Activated naive CD4-positive, alpha-beta T cell treated with anti-CD3 and anti-CD28 coated beads for 36 hours (primary cell): ENCODE results near the gene ZNF236. TPM values are rescaled to one million over a fixed set of nuclear protein-coding genes. Genes with fewer than 3 reads are reported as not detected.
"Not testable (repeated sequence)": the region's sequence is repeated elsewhere in the genome, so short reads cannot be mapped to it uniquely, and the experiment has no call there.

Experiments used
- CTCF ChIA-PET: fragments of 350-600 bp; sonication (Branson Sonifier 250); formaldehyde crosslinking; loops from one replicate; lab custom pipeline; 2021; ENCODE audit warnings: antibody characterized with exemption; lab: Charles Lee
- DNase-seq: peaks from one replicate; pipeline ENCODE4 v3.0.0-alpha.2; 2020
- H3K27ac Mint-ChIP-seq: one replicate; pipeline ENCODE4 v1.8.0; 2021; ENCODE audit warnings: mild to moderate bottlenecking, mixed read lengths
- H3K27me3 Mint-ChIP-seq: one replicate; pipeline ENCODE4 v1.8.0; 2021; ENCODE audit warnings: low read depth, mixed read lengths
- H3K36me3 Mint-ChIP-seq: one replicate; pipeline ENCODE4 v1.8.0; 2021; ENCODE audit warnings: low read depth, mixed read lengths
- H3K4me1 Mint-ChIP-seq: one replicate; pipeline ENCODE4 v1.8.0; 2021; ENCODE audit warnings: low read depth, mixed read lengths
- H3K4me3 Mint-ChIP-seq: one replicate; pipeline ENCODE4 v1.8.0; 2021; ENCODE audit warnings: mild to moderate bottlenecking, moderate library complexity, mixed read lengths
- H3K9me3 Mint-ChIP-seq: one replicate; pipeline ENCODE4 v1.8.0; 2021; ENCODE audit warnings: mixed read lengths
- intact Hi-C: fragments of 100-400 bp; cut with micrococcal nuclease; formaldehyde crosslinking; loops from one replicate; pipeline ENCODE4 v1.15.1; 2023
- total RNA-seq, 2 experiments: library from RNA; stranded (reverse); gene quantifications; one replicate each; pipeline ENCODE4 v1.2.3, GENCODE V29; 2021

ZNF236 gene
- total RNA-seq, 2 experiments from 2014 or later = 13.7 to 17.7 TPM

DNA sequence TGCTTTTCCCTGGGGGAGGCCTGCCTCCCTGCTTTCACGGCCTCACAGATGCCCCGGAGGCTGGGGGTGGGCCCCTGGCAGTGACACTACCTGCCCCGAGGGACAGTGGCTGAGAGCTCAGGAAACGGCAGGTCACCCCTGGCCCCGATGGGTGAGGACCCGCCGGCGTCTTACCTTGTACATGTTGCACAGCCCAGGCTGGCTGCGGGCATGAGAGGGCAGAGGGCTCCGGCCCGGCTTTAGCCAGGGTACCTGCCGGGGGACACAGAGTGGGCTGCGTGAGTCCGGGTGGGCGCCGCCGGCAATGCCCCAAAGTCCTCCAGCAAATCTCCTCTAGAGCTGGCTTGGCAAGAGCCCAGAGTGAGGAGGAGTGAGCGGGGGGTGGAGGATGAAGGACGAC is 187.3 kb downstream of the ZNF236 start:
- Mint-ChIP-seq H3K4me3 (no peak overlapping the region), H3K27me3 (no peaks in the 10 kb centered on the region), H3K4me1 (peaks cover 18% of the 10 kb centered on the region), H3K36me3 (peaks cover 12% of the 10 kb centered on the region), H3K27ac (no peak overlapping the region), H3K9me3 (no peaks in the 10 kb centered on the region)
- intact Hi-C loops = loop anchor here (10.0 kb wide), 1 partner anchor 455 kb away; no protein-coding TSS in a partner anchor
- CTCF ChIA-PET = interaction anchor here (2.1 kb wide), 1 partner anchor 9 kb away, joined by 6 read pairs; no protein-coding TSS in a partner anchor
- DNase-seq = no peak

DNA sequence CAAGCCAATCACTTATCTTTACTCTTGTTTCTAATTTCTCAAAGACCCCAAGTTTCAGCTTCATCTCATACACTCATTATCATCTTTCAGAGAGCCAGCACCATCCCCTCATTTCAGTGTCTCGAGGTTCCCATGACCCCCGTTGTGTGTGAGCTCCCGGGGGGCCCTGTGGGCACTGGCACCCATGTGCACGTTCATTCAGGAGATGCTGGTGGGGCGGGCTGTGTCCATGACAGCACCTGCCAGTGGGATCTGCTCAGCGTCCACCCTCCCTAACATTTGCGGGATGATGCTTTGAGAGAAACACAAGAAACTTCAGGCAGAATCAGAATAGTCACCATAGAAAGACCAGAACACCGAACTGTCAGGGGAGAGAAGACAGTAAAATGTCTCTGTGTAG is 189.8 kb downstream of the ZNF236 start:
- Mint-ChIP-seq H3K27ac (no peak overlapping the region), H3K9me3 (no peaks in the 10 kb centered on the region), H3K27me3 (no peaks in the 10 kb centered on the region), H3K4me3 (no peak overlapping the region), H3K4me1 (peaks cover 4% of the 10 kb centered on the region), H3K36me3 (peaks cover 22% of the 10 kb centered on the region)
- no peak for DNase-seq
- CTCF ChIA-PET = no interaction called here
- intact Hi-C loops = no loop called here

DNA sequence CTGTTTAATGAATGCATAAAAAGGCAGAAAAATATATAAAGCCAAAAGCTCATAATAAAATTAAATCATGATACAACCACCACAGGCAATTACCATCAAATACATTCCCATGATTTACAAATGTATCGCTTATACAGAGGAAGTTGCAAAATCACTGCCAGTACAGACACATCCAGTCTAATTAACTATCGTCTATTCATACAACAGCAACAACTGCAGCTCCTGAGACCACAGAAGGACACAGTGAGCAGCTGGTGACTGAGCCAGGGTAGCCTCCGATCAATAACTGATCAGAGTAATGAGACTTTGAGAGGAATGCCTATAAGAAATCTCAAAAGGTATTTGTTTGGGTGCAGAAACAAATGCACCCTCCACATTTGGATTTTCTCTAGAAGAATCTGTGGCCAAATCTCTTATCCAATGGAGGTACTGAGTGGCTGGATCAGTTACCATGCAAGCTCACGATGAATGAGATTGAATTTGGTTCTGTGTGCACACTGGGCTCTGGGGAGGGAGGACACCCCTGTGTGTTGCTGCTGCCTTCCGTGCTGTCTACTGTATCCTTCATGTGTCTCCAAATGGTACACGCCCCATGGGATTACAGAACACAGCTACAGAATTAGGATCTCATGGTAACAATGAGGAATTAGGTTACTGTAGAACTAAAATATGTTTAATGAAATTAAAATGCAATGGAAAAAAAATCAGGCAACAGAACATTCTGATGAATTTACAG is 190.6 kb downstream of the ZNF236 start:
- Mint-ChIP-seq H3K27ac (no peak overlapping the region), H3K9me3 (no peaks in the 10 kb centered on the region), H3K36me3 (peaks cover 25% of the 10 kb centered on the region), H3K4me1 (peaks cover 4% of the 10 kb centered on the region), H3K27me3 (no peaks in the 10 kb centered on the region), H3K4me3 (no peak overlapping the region)
- no peak for DNase-seq
- CTCF ChIA-PET = interaction anchor here (2.5 kb wide), 1 partner anchor 13 kb away, joined by 6 read pairs; no protein-coding TSS in a partner anchor
- intact Hi-C loops = no loop called here

DNA sequence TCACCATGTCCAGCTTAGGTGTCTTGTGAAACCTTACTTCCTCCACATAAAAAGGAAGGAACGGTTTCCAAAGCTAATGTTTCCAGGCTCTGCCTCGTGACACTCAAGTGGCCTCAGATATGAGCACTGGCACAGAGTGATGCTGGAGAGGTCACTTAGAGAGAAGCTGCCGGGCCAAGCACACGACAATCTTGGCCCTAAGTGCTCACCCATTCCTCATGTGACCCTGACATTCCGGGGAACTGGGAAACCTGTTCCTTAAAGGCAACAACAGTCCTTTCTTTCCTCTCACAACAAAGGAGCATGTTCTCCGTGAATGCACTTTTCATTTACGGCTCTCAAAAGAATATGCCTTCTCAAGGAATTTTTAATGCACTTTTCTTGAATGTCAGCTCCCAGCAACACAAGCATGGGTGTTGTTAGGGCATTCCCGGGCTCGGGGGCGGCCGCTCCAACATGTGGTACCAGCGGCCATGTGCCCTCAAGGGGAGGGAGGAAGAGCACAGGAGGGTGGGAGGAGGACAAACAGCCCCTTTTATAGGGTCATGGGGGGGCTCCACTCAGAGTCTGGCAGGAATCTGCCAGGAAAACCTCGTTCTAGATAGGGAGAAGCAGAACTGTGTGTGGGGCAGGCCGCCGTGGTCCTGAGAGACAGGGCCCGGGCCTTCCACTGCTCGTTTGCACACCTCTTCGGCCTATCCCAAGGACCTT is 191.6 kb downstream of the ZNF236 start:
- no peak for DNase-seq
- Mint-ChIP-seq H3K27me3 (no peaks in the 10 kb centered on the region), H3K4me3 (no peak overlapping the region), H3K36me3 (peaks cover 30% of the 10 kb centered on the region), H3K27ac (no peak overlapping the region), H3K9me3 (no peaks in the 10 kb centered on the region), H3K4me1 (peaks cover 4% of the 10 kb centered on the region)
- CTCF ChIA-PET = interaction anchor here (2.5 kb wide), 1 partner anchor 14 kb away, joined by 6 read pairs; no protein-coding TSS in a partner anchor
- intact Hi-C loops = no loop called here

DNA sequence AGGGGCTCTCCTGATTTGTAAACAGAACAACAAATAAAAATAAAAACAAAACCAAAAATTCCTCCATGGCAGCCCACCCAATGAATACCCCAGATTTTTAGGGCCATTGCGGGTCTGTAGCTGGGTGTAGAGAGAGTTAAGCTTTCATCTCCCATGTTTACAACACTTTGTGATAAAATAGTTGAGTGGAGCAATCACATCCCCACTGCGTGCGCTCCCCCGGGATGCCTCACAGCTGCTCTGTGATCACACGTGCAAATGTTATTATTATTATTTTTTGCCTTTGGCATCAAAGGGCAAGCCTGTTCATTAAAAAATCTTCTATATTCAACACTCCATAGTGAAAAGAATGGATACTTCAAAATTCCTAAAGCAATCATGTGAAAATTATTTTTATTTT is 192.2 kb downstream of the ZNF236 start:
- DNase-seq = no peak
- H3K4me1 Mint-ChIP-seq = peaks cover 4% of the 10 kb centered on the region
- no peaks in the 10 kb centered on the region for H3K27me3 Mint-ChIP-seq
- H3K36me3 Mint-ChIP-seq = peaks cover 30% of the 10 kb centered on the region
- H3K27ac Mint-ChIP-seq = no peak overlapping the region
- H3K4me3 Mint-ChIP-seq = no peak overlapping the region
- CTCF ChIA-PET = interaction anchor here (2.5 kb wide), 1 partner anchor 15 kb away, joined by 6 read pairs; no protein-coding TSS in a partner anchor
- H3K9me3 Mint-ChIP-seq = no peaks in the 10 kb centered on the region
- intact Hi-C loops = no loop called here

DNA sequence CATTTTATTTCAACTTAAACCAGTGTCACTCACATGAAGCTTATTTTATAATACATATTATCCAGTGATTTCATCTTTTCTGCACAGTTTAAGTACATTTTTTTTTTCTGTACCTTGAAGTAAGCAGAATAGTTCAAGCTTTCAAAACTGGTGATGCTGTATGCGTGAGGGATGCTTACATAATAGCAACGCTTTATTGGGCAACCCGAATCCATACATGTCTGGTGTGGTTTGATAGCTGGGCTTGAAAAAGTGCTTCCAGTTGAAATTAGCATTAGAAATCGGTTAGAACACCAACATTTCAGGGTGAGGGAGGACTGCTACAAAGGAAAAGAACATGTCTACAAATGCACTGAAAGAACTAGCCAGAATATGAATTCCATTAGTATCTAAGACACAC is 192.8 kb downstream of the ZNF236 start:
- Mint-ChIP-seq H3K36me3 (peaks cover 34% of the 10 kb centered on the region), H3K9me3 (no peaks in the 10 kb centered on the region), H3K4me3 (no peak overlapping the region), H3K4me1 (peaks cover 7% of the 10 kb centered on the region), H3K27me3 (no peaks in the 10 kb centered on the region), H3K27ac (no peak overlapping the region)
- no peak for DNase-seq
- CTCF ChIA-PET = interaction anchor here (2.5 kb wide), 1 partner anchor 15 kb away, joined by 6 read pairs; no protein-coding TSS in a partner anchor
- intact Hi-C loops = no loop called here

DNA sequence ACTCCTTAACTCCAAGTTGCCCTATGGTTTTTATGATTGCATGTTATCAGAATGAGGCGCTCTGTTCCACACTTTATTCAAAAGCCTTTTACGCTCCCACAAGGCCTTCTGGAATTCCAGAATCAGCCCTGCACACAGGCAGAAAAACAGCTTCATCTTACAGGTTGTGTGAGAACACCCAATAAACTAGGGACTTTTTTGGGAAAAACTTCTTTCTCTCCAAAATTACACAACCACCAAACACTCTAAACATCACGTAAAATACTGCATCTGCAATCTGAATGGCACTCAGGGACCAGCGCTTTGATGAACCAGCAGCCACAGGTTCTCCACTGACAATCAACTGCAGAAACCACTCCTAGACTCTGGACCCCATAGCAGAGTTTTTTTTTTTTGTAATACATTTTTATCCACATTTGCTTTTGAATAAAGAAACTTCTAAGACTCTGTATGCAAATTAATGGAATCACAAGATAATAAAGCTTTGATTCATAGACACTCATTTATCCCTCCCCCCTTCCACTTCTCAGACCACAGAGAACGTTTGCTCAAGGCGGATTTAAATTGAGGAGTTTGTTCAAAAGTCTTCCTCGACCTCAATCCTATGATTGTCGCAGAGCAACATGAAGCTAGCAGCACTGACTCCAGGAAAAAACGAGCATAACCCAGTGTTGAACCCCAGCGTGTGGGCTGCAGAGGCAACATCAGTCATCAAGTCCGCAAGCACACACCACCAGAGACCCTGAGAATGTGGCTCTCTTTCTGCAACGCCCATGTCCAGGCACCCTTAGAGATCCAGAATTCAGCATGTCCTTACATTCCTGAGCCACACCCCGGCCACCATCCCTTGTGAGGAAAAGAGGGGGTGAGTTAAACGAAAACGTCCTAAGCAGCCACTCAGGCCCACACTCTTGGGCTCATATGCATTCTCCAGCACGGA is 193.7 kb downstream of the ZNF236 start:
- Mint-ChIP-seq H3K36me3 (peaks cover 34% of the 10 kb centered on the region), H3K4me3 (no peak overlapping the region), H3K4me1 (peaks cover 7% of the 10 kb centered on the region), H3K27ac (no peak overlapping the region), H3K9me3 (no peaks in the 10 kb centered on the region), H3K27me3 (no peaks in the 10 kb centered on the region)
- no peak for DNase-seq
- intact Hi-C loops = no loop called here
- CTCF ChIA-PET = interaction anchor here (1.2 to 2.5 kb wide), 2 partner anchors 9 to 16 kb away, joined by 3 to 6 read pairs; no protein-coding TSS in a partner anchor

DNA sequence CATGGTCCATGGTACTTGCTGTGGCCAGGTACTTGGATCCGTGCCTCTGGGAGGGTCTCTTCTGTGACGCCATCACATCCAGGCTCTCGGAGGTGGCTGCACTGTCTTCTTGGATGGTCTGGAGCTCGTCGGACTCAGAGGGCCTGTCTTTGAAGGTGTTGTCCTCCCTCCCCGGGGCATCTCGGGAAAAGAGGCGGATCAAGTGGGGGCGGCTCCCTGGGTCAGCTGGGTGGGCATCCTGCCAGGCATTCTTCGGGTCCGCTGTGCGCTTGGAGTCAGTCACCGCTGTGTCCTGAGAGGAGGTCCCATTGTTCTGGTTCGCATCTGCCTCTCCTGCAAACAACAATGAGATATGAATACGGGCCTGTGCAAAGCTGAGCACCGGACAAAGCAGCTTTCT is 194.6 kb downstream of the ZNF236 start:
- no peaks in the 10 kb centered on the region for H3K9me3 Mint-ChIP-seq
- intact Hi-C loops = no loop called here
- H3K4me1 Mint-ChIP-seq = peaks cover 7% of the 10 kb centered on the region
- peaks cover 28% of the 10 kb centered on the region for H3K36me3 Mint-ChIP-seq
- no peak overlapping the region for H3K27ac Mint-ChIP-seq
- DNase-seq = no peak
- H3K27me3 Mint-ChIP-seq = no peaks in the 10 kb centered on the region
- CTCF ChIA-PET = interaction anchor here (0.6 to 1.2 kb wide), 2 partner anchors 10 to 398 kb away, joined by 3 read pairs; no protein-coding TSS in a partner anchor
- H3K4me3 Mint-ChIP-seq = no peak overlapping the region

DNA sequence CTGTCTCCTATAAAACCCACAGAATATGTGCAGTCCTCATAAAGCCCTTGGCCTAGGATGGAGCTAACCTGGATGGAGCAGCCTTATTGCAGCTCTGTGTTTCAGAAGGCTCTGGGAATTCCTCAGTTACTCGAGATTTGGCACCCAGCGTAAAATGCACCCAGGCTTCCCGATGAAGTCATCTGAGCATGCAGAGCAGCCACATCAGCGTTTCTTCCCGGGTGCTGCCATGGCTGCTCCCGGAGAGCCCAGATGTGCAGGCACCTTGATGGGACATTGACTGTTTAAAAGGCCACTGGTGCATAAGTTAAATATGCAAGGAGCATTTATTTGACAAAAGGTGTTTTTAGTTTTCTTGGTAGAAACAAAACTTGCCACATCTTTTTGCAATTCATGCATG is 195.0 kb downstream of the ZNF236 start:
- H3K36me3 Mint-ChIP-seq = peaks cover 27% of the 10 kb centered on the region
- DNase-seq = no peak
- peaks cover 7% of the 10 kb centered on the region for H3K4me1 Mint-ChIP-seq
- intact Hi-C loops = no loop called here
- CTCF ChIA-PET = interaction anchor here (0.6 to 1.2 kb wide), 2 partner anchors 10 to 397 kb away, joined by 3 read pairs; no protein-coding TSS in a partner anchor
- no peak overlapping the region for H3K27ac Mint-ChIP-seq
- H3K9me3 Mint-ChIP-seq = no peaks in the 10 kb centered on the region
- no peak overlapping the region for H3K4me3 Mint-ChIP-seq
- no peaks in the 10 kb centered on the region for H3K27me3 Mint-ChIP-seq

DNA sequence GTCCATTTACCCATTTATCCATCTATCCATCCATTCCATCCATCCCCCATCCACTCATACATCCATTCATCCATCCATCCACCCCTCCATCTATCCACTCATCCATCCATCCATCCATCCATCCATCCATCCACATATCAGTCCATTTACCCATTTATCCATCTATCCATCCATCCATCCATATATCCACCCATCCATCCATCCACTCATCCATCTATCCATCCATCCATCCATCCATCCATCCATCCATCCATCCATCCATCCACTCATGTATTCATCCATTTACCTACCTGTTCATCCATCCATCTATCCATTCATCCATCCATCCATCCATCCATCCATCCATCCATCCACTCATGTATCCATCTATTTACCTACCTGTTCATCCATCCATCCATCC is 196.3 kb downstream of the ZNF236 start:
- DNase-seq, H3K4me3 Mint-ChIP-seq, CTCF ChIA-PET, intact Hi-C loops, H3K9me3 Mint-ChIP-seq, H3K27me3 Mint-ChIP-seq, H3K4me1 Mint-ChIP-seq, H3K27ac Mint-ChIP-seq: not testable (repeated sequence)
- peaks cover 22% of the 10 kb centered on the region for H3K36me3 Mint-ChIP-seq

DNA sequence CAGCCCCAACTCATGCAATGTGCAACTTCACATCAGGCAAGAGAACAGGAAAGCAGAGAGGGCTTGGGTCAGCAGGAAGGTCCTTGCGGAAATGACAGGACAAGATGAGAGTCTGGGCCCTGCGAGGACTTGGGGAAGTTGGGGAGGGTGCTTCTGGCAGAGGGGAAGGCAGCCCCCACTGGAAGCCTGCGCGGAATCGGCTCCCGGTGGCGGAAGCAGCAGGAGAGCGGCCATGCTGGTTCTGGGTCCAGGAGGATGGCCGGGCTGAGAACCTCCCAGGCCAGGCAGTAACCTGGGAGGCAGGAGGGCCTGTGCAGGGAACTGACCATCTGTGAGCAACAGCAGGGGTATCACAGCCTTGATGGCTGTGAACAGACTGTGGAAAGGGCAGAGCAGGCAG is 197.3 kb downstream of the ZNF236 start:
- intact Hi-C loops = no loop called here
- no peak overlapping the region for H3K4me3 Mint-ChIP-seq

More for the DNA sequence above, 197.3 kb downstream of the ZNF236 start:
- H3K27me3 Mint-ChIP-seq = no peaks in the 10 kb centered on the region
- peaks cover 22% of the 10 kb centered on the region for H3K36me3 Mint-ChIP-seq
- H3K9me3 Mint-ChIP-seq = no peaks in the 10 kb centered on the region
- DNase-seq = no peak
- no peak overlapping the region for H3K27ac Mint-ChIP-seq
- H3K4me1 Mint-ChIP-seq = peaks cover 6% of the 10 kb centered on the region
- CTCF ChIA-PET = no interaction called here
